Mucosa of descending colon (tissue), 3 donors: Measurements from ENCODE around the gene GAPVD1. TPM values are rescaled to one million over a fixed set of nuclear protein-coding genes. Genes with fewer than 3 reads are reported as not detected.
A peak's percentile ranks its signal among the peaks of the same experiment; 100 is the strongest.
"Not testable (repeated sequence)": the region's sequence is repeated elsewhere in the genome, so short reads cannot be mapped to it uniquely, and the experiment has no call there.

Experiments
- ATAC-seq: fragments of 200-7000 bp; cut with Tn5 transposase; one replicate; pipeline ENCODE4 v1.9.1; 2020; ENCODE audit warnings: mild to moderate bottlenecking, moderate library complexity
- DNase-seq, 3 donors: peaks; one replicate each; pipeline ENCODE4 v3.0.0-alpha.2; 2020
- H3K36me3 ChIP-seq: fragments of 200-600 bp; one replicate; pipeline ENCODE4 v1.8.0; 2021; ENCODE audit warnings: low read depth, mild to moderate bottlenecking
- H3K4me1 ChIP-seq: fragments of 200-600 bp; one replicate; pipeline ENCODE4 v1.8.0; 2021; ENCODE audit warnings: low read depth, mild to moderate bottlenecking
- H3K4me3 ChIP-seq: fragments of 200-600 bp; one replicate; pipeline ENCODE4 v1.8.0; 2021; ENCODE audit warnings: mild to moderate bottlenecking
- H3K9me3 ChIP-seq: fragments of 200-600 bp; one replicate; pipeline ENCODE4 v1.8.0; 2021; ENCODE audit warnings: mild to moderate bottlenecking
- CTCF ChIP-seq: fragments of 200-600 bp; IDR thresholded peaks from one replicate; pipeline ENCODE4 v1.8.0; 2022; ENCODE audit warnings: antibody characterized with exemption, mild to moderate bottlenecking
- intact Hi-C, 2 donors: fragments of 100-400 bp; cut with DNase I in 1 of 2; cut with micrococcal nuclease in 1 of 2; formaldehyde crosslinking; loops; one replicate each; pipeline versions ENCODE4 v1.11.0 to v1.11.1; 2022; cut with DNase I, micrococcal nuclease
- total RNA-seq, 3 donors: library from RNA; stranded (reverse); fragmentation: NEBNext Ultra II Directional in 2 of 3; extraction: Animal tissue kit (Norgen Biotek cat#: 25700) in 2 of 3; gene quantifications; one replicate each; pipeline versions ENCODE4 v1.2.1 to v1.2.4, GENCODE V29; 2021 to 2023
- donor health status: DM: no; HTN: no; CAD: no; lungs with moderate emphysema.
- donor health status: DM: no; HTN: no; CAD: no.
- donor health status: DM: no; HTN: yes; CAD: no.

The GAPVD1 gene
- total RNA-seq, 3 donors from 2014 or later, result 40.8 to 55.1 (median 41.4) TPM

GRCh38 chr9:125272697-125273096, 11.1 kb downstream of the GAPVD1 start:
- H3K9me3 ChIP-seq, result no peaks in the 10 kb centered on the region
- no peaks in the 10 kb centered on the region for H3K36me3 ChIP-seq
- H3K4me3 ChIP-seq, result no peak overlapping the region
- peak; percentile 97 for ATAC-seq
- peaks cover 19% of the 10 kb centered on the region for H3K4me1 ChIP-seq
- no peak for TF ChIP-seq CTCF
- DNase-seq, result peak in 1 of 3 donors; percentile 48
- intact Hi-C loops, result no loop called here

GRCh38 chr9:125276771-125277170, 15.1 kb downstream of the GAPVD1 start:
- no peak for DNase-seq
- no peak overlapping the region for H3K4me3 ChIP-seq
- H3K36me3 ChIP-seq, result no peaks in the 10 kb centered on the region
- peaks cover 19% of the 10 kb centered on the region for H3K4me1 ChIP-seq
- no peak for ATAC-seq
- intact Hi-C loops, result no loop called here
- H3K9me3 ChIP-seq, result no peaks in the 10 kb centered on the region
- no peak for TF ChIP-seq CTCF

GRCh38 chr9:125277411-125277810, 15.8 kb downstream of the GAPVD1 start:
- Histone ChIP-seq H3K4me1 (peaks cover 14% of the 10 kb centered on the region), H3K36me3 (no peaks in the 10 kb centered on the region), H3K4me3 (no peak overlapping the region), H3K9me3 (no peaks in the 10 kb centered on the region)
- intact Hi-C loops, result no loop called here
- ATAC-seq, result no peak
- TF ChIP-seq CTCF, result no peak
- DNase-seq, result no peak

- Histone ChIP-seq H3K4me1 (no peaks in the 10 kb centered on the region), H3K36me3 (no peaks in the 10 kb centered on the region), H3K4me3 (no peak overlapping the region), H3K9me3 (no peaks in the 10 kb centered on the region)
- no peak for ATAC-seq
- intact Hi-C loops, result no loop called here
- DNase-seq, result no peak
- no peak for TF ChIP-seq CTCF
Measured at GRCh38 chr9:125280945-125281344, 19.3 kb downstream of the GAPVD1 start.

GRCh38 chr9:125284855-125285254, 23.2 kb downstream of the GAPVD1 start:
- Histone ChIP-seq H3K4me3 (no peak overlapping the region), H3K4me1 (no peaks in the 10 kb centered on the region), H3K36me3 (no peaks in the 10 kb centered on the region), H3K9me3 (no peaks in the 10 kb centered on the region)
- DNase-seq (no peak), ATAC-seq (no peak)
- TF ChIP-seq CTCF, result no peak
- intact Hi-C loops, result no loop called here

- ATAC-seq, H3K9me3 ChIP-seq, H3K36me3 ChIP-seq, intact Hi-C loops, H3K4me1 ChIP-seq, DNase-seq, H3K4me3 ChIP-seq: not testable (repeated sequence)
Measured at GRCh38 chr9:125286935-125287433, 25.4 kb downstream of the GAPVD1 start.
